Activated CD8-positive, alpha-beta memory T cell treated with anti-CD3 and anti-CD28 coated beads for 1 hour (primary cell): Measurements from ENCODE around the gene TPM2.

Experiments
- DNase-seq, 2 donors: peaks; one replicate each; pipeline ENCODE4 v3.0.0-alpha.2; 2020; ENCODE audit warnings: low read depth in 1 of 2; ENCODE audit errors: extremely low read depth in 1 of 2

Gene TPM2

DNA sequence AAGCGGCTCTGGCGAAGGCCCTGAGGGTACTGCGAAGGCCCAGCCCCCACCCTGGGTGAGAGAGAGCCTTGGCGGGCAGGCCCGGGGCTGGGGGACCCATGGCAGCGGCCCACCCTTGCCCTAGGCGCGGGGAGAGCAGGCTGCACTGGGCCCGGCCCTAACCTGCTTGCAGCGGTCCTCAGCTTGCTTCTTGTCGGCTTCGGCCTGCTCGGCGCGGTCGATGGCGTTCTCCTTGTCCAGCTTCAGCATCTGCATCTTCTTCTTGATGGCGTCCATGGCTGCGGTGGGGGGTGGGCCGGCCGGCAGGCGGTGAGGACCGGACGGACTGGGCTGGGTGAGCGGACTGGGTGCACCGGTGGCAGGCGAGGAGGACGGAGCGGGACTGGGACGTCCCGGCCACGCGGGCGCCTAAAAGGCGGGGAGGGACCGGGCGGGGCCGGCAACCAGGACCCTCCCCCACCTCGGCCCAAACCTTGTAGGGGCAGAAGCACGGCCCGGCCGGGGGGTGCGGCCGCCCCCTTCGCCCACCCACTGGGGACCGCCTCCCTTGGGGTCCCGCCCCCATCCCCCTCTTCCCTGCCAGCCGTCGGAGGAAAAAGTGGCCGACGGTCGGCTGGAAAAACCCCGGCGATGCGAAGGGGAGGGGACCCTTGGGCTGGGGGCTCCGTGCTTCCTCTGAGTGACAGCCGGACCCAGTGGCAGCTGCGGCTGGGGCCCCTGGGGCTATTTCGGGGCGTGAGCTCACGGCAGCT lies at the start of gene TPM2:
Gene TPM2 (minus strand): TSS at position 384 of the 752 bp plus-strand sequence. CDS start 108 bp downstream, at position 276.
- no peak for DNase-seq

DNA sequence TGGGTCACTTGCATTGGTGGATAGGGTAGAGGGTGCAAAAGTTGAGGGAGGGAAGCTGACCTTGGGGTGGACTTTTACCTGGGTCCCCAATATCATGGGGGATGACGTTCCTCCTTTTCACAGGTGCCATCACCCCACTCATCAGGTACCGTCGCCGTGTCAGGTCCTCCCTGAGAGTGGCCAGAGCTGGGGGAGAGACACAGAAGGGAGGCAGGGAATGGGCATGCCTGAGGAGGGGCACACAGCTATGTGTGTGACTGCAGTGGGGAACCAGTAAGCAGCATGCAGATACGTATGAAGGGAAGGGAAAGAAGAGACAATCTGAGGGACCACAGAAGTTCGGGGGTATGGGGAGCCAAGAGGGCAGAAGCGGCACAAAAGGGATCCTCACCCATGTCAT lies 49.2 kb upstream of the TPM2 start:
- no peak for DNase-seq

DNA sequence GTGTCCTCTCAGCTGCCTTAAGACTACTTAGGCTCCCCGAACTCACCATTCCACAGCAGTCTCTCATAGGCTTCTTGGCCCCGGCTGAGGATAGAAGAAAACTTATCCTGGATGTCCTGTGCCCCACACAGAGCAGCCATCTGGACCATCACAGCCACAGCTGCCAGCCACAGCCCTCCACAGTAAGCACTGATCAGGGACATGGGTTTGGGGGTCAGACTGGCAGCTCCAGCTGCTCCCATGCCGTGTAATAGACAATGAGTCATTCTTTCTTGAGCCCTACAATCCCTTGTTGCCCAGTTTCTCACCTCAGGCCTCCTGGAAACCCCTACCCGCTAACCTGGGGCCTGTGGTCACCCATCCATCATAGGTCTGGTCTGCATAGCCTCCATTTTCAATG lies 48.5 kb upstream of the TPM2 start:
- no peak for DNase-seq

DNA sequence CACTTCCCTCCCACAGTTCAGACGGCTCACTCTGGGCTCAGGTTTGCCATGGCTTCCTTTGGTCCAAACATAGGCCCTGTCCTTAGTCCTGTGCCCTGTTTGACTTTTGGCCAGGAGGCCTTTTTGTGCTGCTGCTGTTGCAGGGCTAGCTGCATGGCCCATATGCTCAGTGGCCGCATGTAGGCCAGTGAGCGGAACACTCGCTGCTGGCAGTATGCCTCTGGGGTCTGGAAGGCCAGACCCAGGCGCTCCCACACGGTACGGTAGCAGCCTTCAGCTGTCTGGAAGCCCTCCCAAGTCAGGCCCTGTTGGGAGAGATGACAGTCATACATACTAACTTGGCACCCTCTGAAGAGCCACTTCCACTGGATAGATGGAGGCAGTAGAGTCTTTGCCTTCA lies 47.4 kb upstream of the TPM2 start:
- no peak for DNase-seq

DNA sequence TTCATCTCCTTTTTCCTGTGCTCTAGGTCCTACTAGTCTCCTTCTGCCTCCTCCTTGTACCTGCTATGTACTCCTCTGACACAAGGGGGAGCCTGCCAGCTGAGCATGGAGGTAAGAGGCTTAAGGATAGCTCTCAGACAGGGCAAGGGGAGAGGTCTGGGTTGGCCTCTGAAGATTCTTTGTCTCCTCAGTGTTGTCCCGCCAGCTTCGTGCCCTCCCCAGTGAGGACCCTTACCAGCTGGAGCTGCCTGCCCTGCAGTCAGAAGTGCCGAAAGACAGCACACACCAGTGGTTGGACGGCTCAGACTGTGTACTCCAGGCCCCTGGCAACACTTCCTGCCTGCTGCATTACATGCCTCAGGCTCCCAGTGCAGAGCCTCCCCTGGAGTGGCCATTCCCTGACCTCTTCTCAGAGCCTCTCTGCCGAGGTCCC lies 46.5 kb upstream of the TPM2 start:
- DNase-seq: peak in 1 of 2 donors; percentile 31

DNA sequence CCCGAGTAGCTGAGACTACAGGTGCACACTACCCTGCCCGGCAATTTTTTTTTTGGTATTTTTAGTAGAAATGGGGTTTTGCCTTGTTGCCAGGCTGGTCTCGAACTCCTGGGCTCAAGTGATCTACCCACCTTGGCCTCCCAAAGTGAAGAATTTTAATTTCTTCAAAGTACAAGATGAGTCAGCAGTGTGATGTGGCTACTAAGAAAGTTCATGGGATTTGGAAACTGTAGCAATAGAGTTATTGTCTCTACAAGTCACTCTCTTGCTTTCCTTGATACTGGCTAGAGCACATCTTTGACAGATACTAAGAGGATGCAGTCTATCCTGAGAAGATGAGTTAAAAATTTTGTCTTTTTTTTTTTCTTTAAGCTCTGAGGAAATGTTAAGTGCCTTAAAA lies 44.4 kb upstream of the TPM2 start:
- no peak for DNase-seq

DNA sequence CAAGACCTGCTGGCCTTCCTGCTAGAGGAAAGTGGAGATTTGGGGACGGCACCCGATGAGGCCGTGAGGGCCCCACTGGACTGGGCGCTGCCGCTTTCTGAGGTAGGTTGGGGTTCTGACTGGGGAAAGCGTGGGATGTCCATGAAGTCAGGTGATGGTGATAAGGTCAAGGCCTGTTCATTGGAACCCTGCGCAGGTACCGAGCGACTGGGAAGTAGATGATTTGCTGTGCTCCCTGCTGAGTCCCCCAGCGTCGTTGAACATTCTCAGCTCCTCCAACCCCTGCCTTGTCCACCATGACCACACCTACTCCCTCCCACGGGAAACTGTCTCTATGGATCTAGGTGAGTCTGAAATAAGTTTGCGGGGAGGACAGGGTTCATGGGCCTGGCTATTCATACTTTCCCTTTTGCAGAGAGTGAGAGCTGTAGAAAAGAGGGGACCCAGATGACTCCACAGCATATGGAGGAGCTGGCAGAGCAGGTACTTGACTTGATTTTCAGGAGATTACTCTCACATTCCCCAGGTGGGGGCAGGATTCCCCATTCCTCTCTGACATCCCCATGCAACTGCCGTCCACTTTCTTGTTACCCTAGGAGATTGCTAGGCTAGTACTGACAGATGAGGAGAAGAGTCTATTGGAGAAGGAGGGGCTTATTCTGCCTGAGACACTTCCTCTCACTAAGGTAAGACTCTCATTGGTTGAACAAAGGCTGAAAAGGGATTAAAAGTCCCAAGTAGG lies 43.2 kb upstream of the TPM2 start:
- no peak for DNase-seq

DNA sequence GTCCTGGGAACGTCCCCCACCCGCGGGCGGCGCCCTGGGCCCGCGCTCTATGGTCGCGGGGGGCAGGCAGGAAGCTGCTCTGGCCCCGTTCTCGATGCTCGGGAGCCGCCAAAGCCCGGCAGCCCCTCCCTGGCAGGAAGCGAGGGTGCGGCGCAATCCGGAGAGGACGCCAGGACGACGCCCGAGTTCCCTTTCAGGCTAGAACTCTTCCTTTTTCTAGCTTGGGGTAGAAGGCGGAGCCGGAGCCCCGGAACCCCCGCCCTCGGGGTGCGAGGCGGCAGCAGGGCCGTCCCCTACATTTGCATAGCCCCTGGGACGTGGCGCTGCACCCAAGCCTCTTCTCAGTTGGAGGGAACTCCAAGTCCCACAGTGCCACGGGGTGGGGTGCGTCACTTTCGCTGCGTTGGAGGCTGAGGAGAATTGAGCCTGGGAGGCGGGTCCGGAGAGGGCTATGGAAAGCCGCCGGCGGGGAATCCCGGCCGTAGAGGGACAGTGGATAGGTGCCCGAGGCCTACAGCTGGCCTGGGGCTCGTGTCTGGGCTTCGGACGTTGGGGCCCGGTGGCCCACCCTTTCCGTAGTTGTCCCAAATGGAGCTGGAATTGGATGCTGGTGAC lies 42.6 kb upstream of the TPM2 start, which contains the start of the genes CREB3 and TLN1:
Gene CREB3 (plus strand): TSS at position 482 of the 615 bp plus-strand sequence. CDS start 107 bp downstream, at position 589.
Gene TLN1 (minus strand): TSS at position 11 of the 615 bp plus-strand sequence. CDS start 6,501 bp downstream, outside the sequence.
- DNase-seq: peak; percentile 92 to 93

DNA sequence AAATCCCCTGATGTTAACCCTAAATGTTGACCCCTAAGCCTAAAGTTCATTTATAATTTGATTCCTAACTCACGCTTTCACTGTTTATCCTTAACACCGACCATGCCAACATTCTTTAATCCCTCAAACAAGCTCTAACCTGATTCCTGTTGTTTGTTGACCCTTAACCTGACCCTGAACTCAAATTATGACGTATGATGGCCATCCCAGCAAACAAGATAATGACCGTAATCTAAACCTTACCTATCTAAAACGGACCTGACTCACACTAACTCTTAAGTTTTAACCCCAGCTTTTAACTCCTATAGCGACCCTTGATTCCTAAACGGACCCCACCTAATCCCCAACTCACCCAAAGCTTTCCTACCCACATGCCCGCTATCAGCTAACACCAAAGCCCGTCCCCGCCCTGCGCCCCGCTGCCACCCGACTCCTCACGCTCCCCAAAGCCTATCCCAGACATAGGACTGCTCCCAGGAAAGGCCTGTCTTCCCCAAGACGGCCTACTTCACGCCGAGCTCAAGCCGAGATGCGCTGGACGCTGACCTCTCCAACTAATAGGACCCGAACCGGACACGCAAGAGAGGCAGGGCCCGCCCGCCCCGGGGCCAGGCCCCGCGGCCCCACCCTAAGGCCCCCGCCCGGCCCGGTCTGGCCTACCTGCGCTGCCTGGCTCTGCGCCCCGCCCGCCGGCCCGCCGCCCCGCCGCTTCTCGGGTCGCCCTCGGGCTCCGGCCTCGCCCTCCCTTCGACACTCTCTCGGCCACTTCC lies 41.9 kb upstream of the TPM2 start:
- DNase-seq: peak in 1 of 2 donors; percentile 23

DNA sequence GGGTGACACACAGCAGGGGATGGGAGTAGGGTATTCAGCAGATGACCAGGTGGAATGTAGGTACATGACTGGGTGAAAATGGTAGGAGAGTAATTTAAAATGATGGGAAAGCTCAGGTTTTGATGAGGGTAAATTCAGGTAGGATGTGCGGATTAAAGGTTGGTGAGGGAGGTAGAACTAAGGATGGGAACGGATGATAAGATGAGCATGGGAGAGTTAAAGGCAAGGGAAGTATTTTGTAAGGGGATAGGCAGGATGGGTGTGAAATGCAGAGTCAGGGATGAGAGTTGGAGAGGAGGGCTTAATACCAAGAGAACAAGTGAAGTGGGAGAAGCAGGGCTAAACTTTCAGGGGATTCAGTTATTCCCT lies 40.7 kb upstream of the TPM2 start:
- DNase-seq: no peak

DNA sequence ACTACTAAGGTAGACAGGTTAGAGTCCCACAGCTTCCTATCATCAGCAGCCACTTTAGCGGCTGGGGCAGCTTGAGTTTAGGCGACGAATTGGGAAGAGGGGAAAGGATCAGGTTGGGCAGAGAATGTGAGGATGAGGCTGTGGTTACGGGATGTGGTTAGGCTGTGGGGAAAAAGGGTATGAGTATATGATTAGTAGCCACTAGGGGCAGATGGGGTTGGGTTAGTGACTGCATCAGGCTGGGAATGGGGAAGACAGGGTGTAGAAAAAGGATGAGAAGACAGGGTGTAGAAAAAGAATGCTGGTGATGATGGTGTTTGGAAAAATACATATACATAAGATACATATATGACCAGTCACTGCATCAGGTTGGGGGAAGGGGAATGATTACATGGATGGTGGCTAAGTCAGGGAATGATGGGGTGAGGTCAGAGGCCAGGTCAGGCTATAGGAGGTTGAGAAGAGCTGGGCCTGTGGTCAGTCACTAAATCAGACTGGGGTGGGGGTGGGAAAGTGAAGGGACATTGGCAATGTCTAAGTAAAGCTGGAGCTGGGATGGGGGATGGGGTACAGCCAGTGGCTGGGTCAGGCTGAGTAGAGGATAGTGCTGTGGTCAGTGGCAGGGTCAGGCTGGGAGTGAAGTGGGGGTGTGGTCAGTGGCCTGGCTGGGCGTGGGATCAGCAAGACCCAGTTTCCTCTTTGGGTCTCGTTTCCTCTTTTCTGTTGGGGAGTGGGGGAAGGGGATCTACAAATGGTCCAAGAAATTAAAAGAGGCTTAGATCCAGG lies 40.2 kb upstream of the TPM2 start:
- DNase-seq: no peak

DNA sequence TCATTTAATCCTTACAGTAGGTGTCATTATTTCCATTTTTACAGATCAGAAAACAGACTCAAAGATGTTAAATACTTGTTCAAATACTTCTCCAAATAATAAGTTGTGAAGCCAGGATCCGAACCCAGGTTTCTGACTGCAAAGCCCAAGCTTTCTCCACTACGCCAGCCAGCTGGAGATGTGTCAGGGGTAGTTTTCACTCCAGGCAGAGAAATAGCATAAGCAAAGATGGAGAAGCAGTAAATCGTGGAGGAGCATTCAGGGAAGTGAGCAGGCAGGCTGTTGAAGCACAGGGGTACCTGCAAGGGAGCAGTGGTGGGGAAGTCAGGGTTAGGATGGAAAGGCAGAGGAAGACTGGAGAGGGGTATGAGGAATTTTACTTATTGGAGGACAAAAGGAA lies 39.4 kb upstream of the TPM2 start:
- DNase-seq: no peak

DNA sequence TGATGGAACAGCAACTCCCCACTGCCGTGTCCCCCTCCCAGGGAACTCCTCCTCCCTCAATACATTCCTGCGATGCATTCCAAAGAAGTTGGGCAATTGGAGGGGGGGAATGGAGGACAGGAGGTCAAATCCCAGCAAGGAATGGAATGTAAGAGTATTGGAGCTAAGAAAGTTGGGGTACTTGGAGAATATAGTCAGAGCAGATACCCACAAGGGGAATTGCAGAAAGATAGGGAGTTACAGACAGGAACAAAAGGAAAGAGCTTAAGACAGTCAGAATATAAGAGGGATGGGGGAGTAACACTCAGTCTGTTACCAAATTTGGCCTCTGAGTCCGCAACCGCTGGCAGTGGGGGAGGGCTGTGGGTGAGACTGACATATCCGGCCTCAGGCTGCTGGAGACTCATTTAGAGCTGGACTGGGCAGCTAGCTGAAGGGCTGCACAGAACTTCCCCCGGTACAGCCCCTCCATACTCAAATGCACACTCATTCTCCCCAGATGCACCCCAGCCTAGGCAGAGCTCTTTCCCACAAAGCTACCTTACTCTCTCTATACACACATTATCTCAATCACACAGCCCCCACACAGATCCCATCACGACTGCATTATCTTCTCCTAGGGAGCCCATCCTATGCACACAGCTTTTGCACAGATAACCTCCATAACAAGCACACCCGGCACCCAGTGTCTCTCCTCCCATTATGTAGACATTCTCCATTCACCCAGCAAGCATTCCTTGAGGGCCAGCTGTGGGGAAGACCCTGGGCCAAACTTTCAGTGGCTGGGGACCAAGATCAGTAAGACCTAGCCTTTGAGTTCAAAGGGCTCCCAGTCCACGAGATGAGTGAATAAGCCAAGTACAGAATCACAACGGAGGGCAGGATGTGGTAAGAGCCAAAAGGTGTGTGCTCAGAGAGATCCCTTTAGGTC lies 38.6 kb upstream of the TPM2 start:
- DNase-seq: no peak

DNA sequence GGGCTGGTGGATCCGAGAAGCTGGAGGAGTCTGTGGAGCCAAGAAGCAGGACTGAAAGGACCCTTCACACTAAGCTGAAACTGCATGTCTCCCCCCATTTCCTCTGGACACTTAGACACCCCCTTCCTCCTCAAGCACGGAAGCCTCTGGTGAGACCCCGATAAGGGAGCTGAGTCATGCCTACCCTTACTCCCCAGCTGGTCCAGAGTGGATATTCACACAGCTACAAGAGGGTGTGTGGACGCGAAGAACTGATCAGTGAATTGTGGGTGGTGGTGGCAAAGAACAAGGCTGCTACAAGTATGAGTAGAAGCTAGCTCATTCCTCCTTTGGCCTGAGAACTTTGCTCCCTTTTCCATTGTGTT lies 37.9 kb upstream of the TPM2 start:
- DNase-seq: no peak

DNA sequence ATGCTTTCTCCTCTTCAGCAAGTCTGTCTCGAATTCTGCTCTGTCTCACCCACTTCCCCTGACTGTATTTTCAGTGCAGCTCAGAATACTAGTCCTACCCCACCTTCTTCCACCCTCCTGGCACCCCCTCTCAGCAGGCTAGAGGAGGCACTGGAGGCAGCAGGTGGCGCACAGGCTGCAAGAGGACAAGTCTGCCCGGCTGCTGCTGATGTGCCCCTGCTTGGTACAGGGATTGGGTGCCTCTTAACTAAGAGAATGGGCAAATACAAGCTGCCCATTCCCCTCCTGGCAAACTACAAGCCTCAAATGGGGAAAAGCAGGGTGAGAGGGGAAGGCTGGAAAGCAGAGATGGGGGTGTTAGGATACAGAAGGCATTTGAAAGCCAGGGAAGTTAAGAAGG lies 37.2 kb upstream of the TPM2 start:
- no peak for DNase-seq

DNA sequence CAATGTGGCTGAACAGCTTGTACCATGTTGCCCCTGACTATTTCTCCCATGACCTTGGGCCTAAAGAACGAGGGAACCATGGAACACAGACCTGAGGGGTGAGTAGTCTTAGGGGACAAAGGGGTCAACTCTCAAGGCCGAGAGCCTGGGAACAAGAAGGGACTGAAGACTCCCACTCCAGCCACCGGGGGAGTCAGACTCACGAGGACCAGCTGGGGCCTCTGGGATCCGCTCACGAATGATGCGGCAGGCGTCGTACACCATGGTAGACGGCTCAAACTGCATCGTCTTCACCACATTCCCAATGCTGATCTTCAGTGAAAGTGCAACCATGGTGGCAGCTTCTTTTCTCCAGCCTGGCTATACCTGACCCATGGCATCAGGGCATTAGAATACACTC lies 35.6 kb upstream of the TPM2 start:
- no peak for DNase-seq

DNA sequence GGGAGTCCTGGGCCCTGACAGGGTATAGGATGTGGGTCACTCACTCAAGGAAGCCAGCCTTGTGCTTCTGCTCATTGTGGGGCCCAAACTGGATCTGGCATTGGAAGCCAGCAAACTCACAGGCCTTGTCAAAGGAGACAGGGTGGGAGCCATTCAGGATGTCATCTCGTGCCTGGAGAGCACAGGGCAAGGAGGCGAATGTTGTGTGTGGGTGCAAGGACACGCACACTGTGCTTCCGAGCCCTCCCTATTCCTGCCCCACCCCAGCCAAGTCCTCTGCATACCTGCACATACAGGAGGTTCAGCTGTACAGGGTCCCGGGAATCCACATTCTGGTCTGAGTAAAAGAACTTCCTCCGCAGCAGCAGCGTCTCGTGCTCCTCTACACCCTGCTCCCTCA lies 34.2 kb upstream of the TPM2 start:
- no peak for DNase-seq

DNA sequence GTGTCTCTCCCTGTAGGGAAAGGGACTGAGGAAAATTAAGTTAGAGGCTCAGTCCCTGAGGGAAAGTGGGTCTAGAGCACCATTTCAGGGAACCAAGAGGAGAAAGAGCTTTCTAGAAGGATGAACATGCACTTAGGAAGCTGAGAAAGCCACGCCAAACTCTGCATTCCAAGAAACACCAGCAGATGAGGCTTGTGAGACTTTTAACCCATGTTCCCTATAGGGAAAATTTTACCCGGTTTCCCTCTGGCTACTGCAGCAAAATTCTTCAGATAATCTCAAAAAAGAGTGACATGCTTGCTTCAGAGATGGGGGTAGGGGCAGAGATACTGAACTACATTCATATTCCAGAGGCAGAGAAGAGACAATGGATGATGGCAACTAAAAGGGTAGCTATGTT lies 33.7 kb upstream of the TPM2 start:
- DNase-seq: no peak

DNA sequence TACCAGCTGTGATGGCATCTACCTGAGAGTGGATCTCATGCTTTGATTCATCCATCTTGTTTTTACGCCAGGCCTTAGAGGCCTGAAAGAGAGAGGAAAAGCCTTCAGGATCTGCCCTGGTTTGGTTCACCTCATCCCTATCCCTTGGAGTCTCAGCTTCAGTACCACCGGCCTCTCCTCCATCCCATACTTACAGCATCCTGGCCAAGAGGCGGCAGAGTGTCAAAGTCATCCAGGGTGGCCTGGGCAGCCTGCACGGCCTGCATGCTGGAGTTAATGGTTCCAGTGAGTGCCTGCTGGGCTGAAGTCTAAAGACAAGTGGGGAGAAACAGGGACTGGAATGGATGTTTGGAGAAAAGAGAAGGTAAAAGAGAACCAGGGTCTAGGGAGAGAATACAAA lies 29.8 kb upstream of the TPM2 start:
- no peak for DNase-seq
